ENCODE results near the gene MAU2. TPM values are rescaled to one million over a fixed set of nuclear protein-coding genes. Genes with fewer than 3 reads are reported as not detected.

MAU2 gene
- total and polyA plus RNA-seq, 2 of the 13 experiments (the other 11 are each of a cell fraction or from before 2014, with no cell fraction given) = 16.8 to 33.8 TPM

DNA sequence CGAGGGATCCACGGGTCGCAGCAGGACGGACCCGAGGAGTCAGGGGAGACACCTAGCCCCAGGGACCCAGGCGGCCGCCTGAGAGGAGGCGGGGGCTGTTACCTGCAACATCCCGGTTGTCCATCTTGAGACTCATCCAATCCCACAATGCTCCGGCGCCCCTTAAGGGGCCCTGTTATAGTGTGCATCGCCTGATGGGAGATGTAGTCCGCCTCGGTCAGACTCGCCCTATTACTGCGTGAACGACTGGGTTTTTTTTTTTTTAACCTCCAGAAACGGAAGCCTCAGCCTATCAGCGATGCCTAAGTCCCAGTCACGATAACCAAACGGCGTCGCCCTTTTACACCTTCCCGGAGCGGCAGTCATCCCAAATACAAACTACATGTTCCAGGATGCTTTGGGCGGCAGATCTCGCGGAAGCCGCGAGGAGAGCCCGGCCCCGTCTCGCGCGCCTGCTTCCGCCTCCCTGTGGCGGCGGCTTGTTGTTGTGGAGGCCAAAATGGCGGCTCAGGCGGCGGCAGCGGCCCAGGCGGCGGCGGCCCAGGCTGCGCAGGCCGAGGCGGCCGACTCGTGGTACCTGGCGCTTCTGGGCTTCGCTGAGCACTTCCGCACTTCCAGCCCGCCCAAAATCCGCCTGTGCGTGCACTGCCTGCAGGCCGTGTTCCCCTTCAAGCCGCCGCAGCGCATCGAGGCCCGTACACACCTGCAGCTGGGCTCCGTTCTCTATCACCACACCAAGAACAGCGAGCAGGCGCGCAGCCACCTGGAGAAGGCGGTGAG, at the start of gene MAU2, which contains the start of gene SUGP1 (continued):
- TF ChIP-seq POLR2AphosphoS2 (IDR thresholded peaks at IDR 0.05; ENCODE audit: low read depth, low read length) = no peak
- no peak; the same call in 1 of the 2 replicates for TF ChIP-seq ZSCAN21 (CRISPR knock-in tag; IDR thresholded peaks at IDR 0.05; ENCODE audit: borderline replicate concordance)
- TF ChIP-seq ZBTB7B (CRISPR knock-in tag; IDR thresholded peaks at IDR 0.05) = no peak
- TF ChIP-seq YY1 (IDR thresholded peaks at IDR 0.05; ENCODE audit: insufficient read depth, insufficient replicate concordance, low read depth, low read length) = peak; percentile 98
- TF ChIP-seq ATAD3A (CRISPR knock-in tag; IDR thresholded peaks at IDR 0.05) = no peak
- TF ChIP-seq TFAP4 (IDR thresholded peaks at IDR 0.05; ENCODE audit: borderline replicate concordance, low read depth) = no peak
- TF ChIP-seq PTBP1 (IDR thresholded peaks at IDR 0.05; ENCODE audit: low read depth, low read length, poor library complexity, severe bottlenecking) = no peak
- no peak for TF ChIP-seq TARDBP (CRISPR knock-in tag; IDR thresholded peaks at IDR 0.05)
- 0 out of 2 replicates have a peak, but pooled peaks have one; percentile 18 for TF ChIP-seq RELA (CRISPR knock-in tag; IDR thresholded peaks at IDR 0.05)
- TF ChIP-seq KLF16 (CRISPR knock-in tag; IDR thresholded peaks at IDR 0.05) = 0 out of 4 replicates have a peak, but pooled peaks of 1 of the 2 experiments have one; percentile 15
- TF ChIP-seq POGZ (CRISPR knock-in tag; IDR thresholded peaks at IDR 0.05) = peak; percentile 41; the same call in 1 of the 2 replicates
- TF ChIP-seq, protein P1, sequence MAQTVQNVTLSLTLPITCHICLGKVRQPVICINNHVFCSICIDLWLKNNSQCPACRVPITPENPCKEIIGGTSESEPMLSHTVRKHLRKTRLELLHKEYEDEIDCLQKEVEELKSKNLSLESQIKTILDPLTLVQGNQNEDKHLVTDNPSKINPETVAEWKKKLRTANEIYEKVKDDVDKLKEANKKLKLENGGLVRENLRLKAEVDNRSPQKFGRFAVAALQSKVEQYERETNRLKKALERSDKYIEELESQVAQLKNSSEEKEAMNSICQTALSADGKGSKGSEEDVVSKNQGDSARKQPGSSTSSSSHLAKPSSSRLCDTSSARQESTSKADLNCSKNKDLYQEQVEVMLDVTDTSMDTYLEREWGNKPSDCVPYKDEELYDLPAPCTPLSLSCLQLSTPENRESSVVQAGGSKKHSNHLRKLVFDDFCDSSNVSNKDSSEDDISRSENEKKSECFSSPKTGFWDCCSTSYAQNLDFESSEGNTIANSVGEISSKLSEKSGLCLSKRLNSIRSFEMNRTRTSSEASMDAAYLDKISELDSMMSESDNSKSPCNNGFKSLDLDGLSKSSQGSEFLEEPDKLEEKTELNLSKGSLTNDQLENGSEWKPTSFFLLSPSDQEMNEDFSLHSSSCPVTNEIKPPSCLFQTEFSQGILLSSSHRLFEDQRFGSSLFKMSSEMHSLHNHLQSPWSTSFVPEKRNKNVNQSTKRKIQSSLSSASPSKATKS (CRISPR knock-in tag; IDR thresholded peaks at IDR 0.05) = no peak
- TF ChIP-seq, protein P2, sequence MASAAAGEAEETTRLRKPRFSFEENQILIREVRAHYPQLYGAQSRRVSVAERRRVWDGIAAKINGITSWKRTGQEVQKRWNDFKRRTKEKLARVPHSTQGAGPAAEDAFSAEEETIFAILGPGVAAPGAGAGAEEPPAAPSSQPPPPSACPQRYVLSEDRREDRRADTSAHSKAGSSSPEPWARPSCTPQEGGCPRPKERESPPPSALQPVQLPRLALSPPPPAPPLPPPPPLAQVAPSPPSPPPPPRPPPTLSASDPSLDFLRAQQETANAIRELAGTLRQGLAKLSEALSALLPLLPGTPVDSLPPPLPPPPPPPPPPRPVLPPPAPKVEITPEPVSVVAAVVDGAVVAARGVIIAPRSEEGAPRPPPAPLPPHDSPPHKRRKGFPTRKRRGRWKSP (CRISPR knock-in tag; IDR thresholded peaks at IDR 0.05) = peak; percentile 85
- TF ChIP-seq TFDP2 (CRISPR knock-in tag; IDR thresholded peaks at IDR 0.05) = no peak
- peak; percentile 59; the same call in 1 of the 2 replicates for TF ChIP-seq SP4 (CRISPR knock-in tag; IDR thresholded peaks at IDR 0.05)
- TF ChIP-seq PCBP2 (optimal IDR thresholded peaks at IDR 0.05; ENCODE audit: low read depth, low read length, poor library complexity, severe bottlenecking) = no peak
- no peak for TF ChIP-seq MAZ (IDR thresholded peaks at IDR 0.05; ENCODE audit: borderline replicate concordance, low read depth, low read length)
- TF ChIP-seq MAZ (CRISPR knock-in tag; IDR thresholded peaks at IDR 0.05; ENCODE audit: low read depth) = peak; percentile 49; the same call in 1 of the 2 replicates
- TF ChIP-seq SNAPC2 (CRISPR knock-in tag; IDR thresholded peaks at IDR 0.05) = peak; percentile 66; the same call in 1 of the 2 replicates
- TF ChIP-seq MZF1 (CRISPR knock-in tag; IDR thresholded peaks at IDR 0.05; ENCODE audit: borderline replicate concordance) = no peak
- TF ChIP-seq ZBTB7A (CRISPR knock-in tag; IDR thresholded peaks at IDR 0.05) = peak; percentile 52; the same call in 1 of the 2 replicates
- no peak for TF ChIP-seq ZNF652 (CRISPR knock-in tag; IDR thresholded peaks at IDR 0.05; ENCODE audit: borderline replicate concordance, low read depth)
- TF ChIP-seq HMG20B (CRISPR knock-in tag; conservative IDR thresholded peaks at IDR 0.05) = no peak
- TF ChIP-seq NR2F6 (IDR thresholded peaks at IDR 0.05) = no peak
- no peak for TF ChIP-seq NR2F6 (CRISPR knock-in tag; IDR thresholded peaks at IDR 0.05)

All from HepG2 (cell line).